ENCODE data around the gene OR1F1.

Gene OR1F1

DNA sequence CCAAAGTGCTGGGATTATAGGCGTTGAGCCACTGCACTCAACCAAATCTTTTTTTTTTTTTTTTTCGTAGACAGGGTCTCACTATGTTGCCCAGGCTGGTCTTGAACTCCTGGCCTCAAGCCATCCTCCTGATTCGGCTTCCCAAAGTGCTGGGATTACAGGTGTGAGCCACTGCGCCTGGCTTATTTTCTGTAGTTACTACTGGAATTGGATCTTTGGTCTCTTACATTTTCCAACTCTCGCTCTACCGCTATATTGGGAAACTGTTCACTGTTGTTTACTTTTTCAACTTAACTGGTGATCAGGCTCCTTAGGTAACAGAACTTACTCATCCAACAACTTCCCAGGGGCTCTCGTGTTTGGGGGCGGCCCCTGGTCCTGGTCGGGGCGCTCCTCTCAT is 32.8 kb downstream of the OR1F1 start:
- Histone ChIP-seq H3K27ac (ENCODE audit: low read depth, low read length) (no peak overlapping the region), H3K79me2 (ENCODE audit: insufficient read depth, low read length) (no peaks in the 10 kb centered on the region), H2AFZ (ENCODE audit: low read depth, low read length, severe bottlenecking) (no peak overlapping the region), H3F3A (ENCODE audit: insufficient read depth) (no peaks in the 10 kb centered on the region), H4K20me1 (ENCODE audit: low read depth, low read length) (no peaks in the 10 kb centered on the region), H3K36me3 (ENCODE audit: low read length) (peaks cover 34% of the 10 kb centered on the region), H3K9me2 (replicated peaks; ENCODE audit: insufficient read depth, low read length) (no peaks in the 10 kb centered on the region), H3K4me3 (ENCODE audit: insufficient read depth, low read length, poor library complexity, severe bottlenecking) (no peak overlapping the region), H3K9ac (ENCODE audit: low read length) (no peak overlapping the region), H3K9me3 (ENCODE audit: insufficient read depth, low read length) (peaks cover 32% of the 10 kb centered on the region), H3K27me3 (ENCODE audit: low read length) (no peaks in the 10 kb centered on the region), H3K4me2 (ENCODE audit: low read depth, low read length, poor library complexity, severe bottlenecking) (no peak overlapping the region)
- TF ChIP-seq EZH2phosphoT487 (conservative IDR thresholded peaks at IDR 0.05; ENCODE audit: low read length): no peak
- TF ChIP-seq, protein P1, sequence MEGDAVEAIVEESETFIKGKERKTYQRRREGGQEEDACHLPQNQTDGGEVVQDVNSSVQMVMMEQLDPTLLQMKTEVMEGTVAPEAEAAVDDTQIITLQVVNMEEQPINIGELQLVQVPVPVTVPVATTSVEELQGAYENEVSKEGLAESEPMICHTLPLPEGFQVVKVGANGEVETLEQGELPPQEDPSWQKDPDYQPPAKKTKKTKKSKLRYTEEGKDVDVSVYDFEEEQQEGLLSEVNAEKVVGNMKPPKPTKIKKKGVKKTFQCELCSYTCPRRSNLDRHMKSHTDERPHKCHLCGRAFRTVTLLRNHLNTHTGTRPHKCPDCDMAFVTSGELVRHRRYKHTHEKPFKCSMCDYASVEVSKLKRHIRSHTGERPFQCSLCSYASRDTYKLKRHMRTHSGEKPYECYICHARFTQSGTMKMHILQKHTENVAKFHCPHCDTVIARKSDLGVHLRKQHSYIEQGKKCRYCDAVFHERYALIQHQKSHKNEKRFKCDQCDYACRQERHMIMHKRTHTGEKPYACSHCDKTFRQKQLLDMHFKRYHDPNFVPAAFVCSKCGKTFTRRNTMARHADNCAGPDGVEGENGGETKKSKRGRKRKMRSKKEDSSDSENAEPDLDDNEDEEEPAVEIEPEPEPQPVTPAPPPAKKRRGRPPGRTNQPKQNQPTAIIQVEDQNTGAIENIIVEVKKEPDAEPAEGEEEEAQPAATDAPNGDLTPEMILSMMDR (IDR thresholded peaks at IDR 0.05; ENCODE audit: insufficient read depth, low read length, poor library complexity, severe bottlenecking): no peak

DNA sequence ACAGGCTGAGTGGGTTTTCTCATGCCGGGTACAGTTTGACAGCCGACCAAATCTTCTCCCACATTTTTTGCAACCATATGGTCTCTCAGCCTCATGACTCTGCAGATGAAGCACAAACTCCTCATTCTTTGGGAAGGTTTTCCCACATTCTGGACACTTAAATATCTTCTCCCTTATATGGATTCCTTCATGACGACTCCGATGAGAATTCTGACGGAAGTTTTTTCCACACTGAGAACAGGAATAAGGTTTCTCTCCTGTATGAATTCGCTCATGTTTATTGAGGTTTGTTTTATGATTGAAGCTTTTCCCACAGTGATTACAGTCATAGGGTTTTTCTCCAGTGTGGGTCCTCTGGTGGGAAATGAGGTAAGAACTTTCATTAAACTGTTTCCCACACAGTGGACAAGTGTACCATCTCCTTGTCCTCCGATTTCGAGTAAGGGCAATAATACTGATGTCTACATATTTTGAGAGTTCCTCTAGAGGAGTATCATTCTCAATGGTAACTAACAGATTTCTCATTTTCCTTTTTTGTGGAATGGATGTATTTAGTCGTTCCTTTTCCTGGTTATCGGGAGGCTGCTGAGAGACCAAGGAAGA is 36.0 kb downstream of the OR1F1 start:
- Histone ChIP-seq H3K9me3 (ENCODE audit: insufficient read depth, low read length) (peaks cover 36% of the 10 kb centered on the region), H4K20me1 (ENCODE audit: low read depth, low read length) (no peaks in the 10 kb centered on the region), H3K4me3 (ENCODE audit: insufficient read depth, low read length, poor library complexity, severe bottlenecking) (no peak overlapping the region), H3K79me2 (ENCODE audit: insufficient read depth, low read length) (no peaks in the 10 kb centered on the region), H3K4me2 (ENCODE audit: low read depth, low read length, poor library complexity, severe bottlenecking) (no peak overlapping the region), H2AFZ (ENCODE audit: low read depth, low read length, severe bottlenecking) (no peak overlapping the region), H3K9ac (ENCODE audit: low read length) (no peak overlapping the region), H3K9me2 (replicated peaks; ENCODE audit: insufficient read depth, low read length) (no peaks in the 10 kb centered on the region), H3F3A (ENCODE audit: insufficient read depth) (no peaks in the 10 kb centered on the region), H3K36me3 (ENCODE audit: low read length) (peaks cover 57% of the 10 kb centered on the region), H3K27ac (ENCODE audit: low read depth, low read length) (no peak overlapping the region), H3K27me3 (ENCODE audit: low read length) (no peaks in the 10 kb centered on the region)
- TF ChIP-seq, protein P1 (IDR thresholded peaks at IDR 0.05; ENCODE audit: insufficient read depth, low read length, poor library complexity, severe bottlenecking): no peak
- TF ChIP-seq EZH2phosphoT487 (conservative IDR thresholded peaks at IDR 0.05; ENCODE audit: low read length): no peak

DNA sequence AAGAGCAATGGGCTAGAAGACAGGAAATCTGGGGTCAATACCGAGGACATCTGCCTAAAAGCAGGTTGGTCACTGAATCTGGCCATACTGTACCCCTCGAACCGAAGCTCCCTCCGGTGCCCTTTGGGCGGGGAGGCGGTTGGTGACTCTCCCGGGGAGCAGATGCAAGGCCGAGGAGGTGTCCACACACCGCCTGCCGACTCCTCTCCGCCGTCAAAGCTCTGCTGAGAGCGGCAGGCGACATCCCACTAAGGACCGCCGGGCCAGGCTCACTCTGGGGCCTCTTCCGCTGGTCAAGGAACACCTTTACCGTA is 46.5 kb downstream of the OR1F1 start:
- Histone ChIP-seq H3K79me2 (ENCODE audit: insufficient read depth, low read length) (peaks cover 10% of the 10 kb centered on the region; the same call in 1 of the 2 replicates), H2AFZ (ENCODE audit: low read depth, low read length, severe bottlenecking) (peak overlapping the region; percentile 52), H3F3A (ENCODE audit: insufficient read depth) (peaks cover 14% of the 10 kb centered on the region), H3K36me3 (ENCODE audit: low read length) (peaks cover 31% of the 10 kb centered on the region), H3K4me2 (ENCODE audit: low read depth, low read length, poor library complexity, severe bottlenecking) (peak overlapping the region; percentile 63), H3K9me3 (ENCODE audit: insufficient read depth, low read length) (peaks cover 3% of the 10 kb centered on the region; the same call in 1 of the 2 replicates), H3K9ac (ENCODE audit: low read length) (peak overlapping the region; percentile 81), H3K27ac (ENCODE audit: low read depth, low read length) (peak overlapping the region; percentile 91), H3K27me3 (ENCODE audit: low read length) (no peaks in the 10 kb centered on the region), H3K4me3 (ENCODE audit: insufficient read depth, low read length, poor library complexity, severe bottlenecking) (peak overlapping the region; percentile 88), H4K20me1 (ENCODE audit: low read depth, low read length) (no peaks in the 10 kb centered on the region), H3K9me2 (replicated peaks; ENCODE audit: insufficient read depth, low read length) (no peaks in the 10 kb centered on the region)
- TF ChIP-seq, protein P1 (IDR thresholded peaks at IDR 0.05; ENCODE audit: insufficient read depth, low read length, poor library complexity, severe bottlenecking): no peak
- no peak for TF ChIP-seq EZH2phosphoT487 (conservative IDR thresholded peaks at IDR 0.05; ENCODE audit: low read length)

Data from SU-DHL-6 (cell line).